Caco-2 (cell line): Measurements from ENCODE around the gene IBA57. TPM values are rescaled to one million over a fixed set of nuclear protein-coding genes. Genes with fewer than 3 reads are reported as not detected.

Experiments used
- BruUV-seq: library from RNA; stranded (reverse); fragments of 400-500 nt; replicated peaks from 2 replicates; lab custom pipeline; 2021; lab: Mats Ljungman, UMichigan
- CTCF ChIA-PET: fragments of 300-600 bp; sonication (Branson Sonifier 250); formaldehyde crosslinking; loops from one replicate; lab custom pipeline; 2022; ENCODE audit warnings: antibody characterized with exemption; lab: Charles Lee
- POLR2A ChIA-PET: fragments of 300-600 bp; sonication (Branson Sonifier 250); formaldehyde crosslinking; loops from one replicate; lab custom pipeline; 2022; ENCODE audit warnings: antibody characterized with exemption; lab: Charles Lee
- DNase-seq, 2 experiments: peaks; one replicate each; pipeline versions ENCODE4 v3.0.0 to v3.0.0-alpha.2; 2020 to 2022
- H3K27me3 ChIP-seq: replicated peaks from 2 replicates; pipeline ENCODE4 v1.6.0; 2011; ENCODE audit warnings: low read length; ENCODE audit not compliant: control insufficient read depth, insufficient read depth
- H3K36me3 ChIP-seq: 2 replicates; pipeline ENCODE4 v1.5.1; 2011; ENCODE audit warnings: low read length; ENCODE audit not compliant: control insufficient read depth, insufficient read depth
- H3K4me1 ChIP-seq: fragments of 250-450 bp; sonication (Bioruptor Pico); 2 replicates; pipeline ENCODE4 v1.5.1; 2020; ENCODE audit warnings: mild to moderate bottlenecking
- H3K4me3 ChIP-seq: 2 replicates; pipeline ENCODE4 v1.5.1; 2011; ENCODE audit warnings: low read depth, mild to moderate bottlenecking, control low read depth, low read length
- H3K9me3 ChIP-seq: fragments of 250-450 bp; sonication (Bioruptor Pico); 2 replicates; pipeline ENCODE4 v1.5.1; 2020; ENCODE audit warnings: mild to moderate bottlenecking, moderate library complexity
- H3K27ac Mint-ChIP-seq: one replicate; pipeline ENCODE4 v1.8.0; 2022; ENCODE audit warnings: mixed read lengths; ENCODE audit not compliant: unreplicated experiment
- H3K27me3 Mint-ChIP-seq: one replicate; pipeline ENCODE4 v1.8.0; 2022; ENCODE audit warnings: mixed read lengths; ENCODE audit not compliant: insufficient read depth, unreplicated experiment
- H3K36me3 Mint-ChIP-seq: one replicate; pipeline ENCODE4 v1.8.0; 2022; ENCODE audit warnings: mild to moderate bottlenecking, mixed read lengths; ENCODE audit not compliant: insufficient read depth, unreplicated experiment
- H3K4me1 Mint-ChIP-seq: one replicate; pipeline ENCODE4 v1.8.0; 2022; ENCODE audit warnings: low read depth, mixed read lengths; ENCODE audit not compliant: unreplicated experiment
- H3K4me3 Mint-ChIP-seq: one replicate; pipeline ENCODE4 v1.8.0; 2022; ENCODE audit warnings: mild to moderate bottlenecking, moderate library complexity, mixed read lengths; ENCODE audit not compliant: unreplicated experiment
- H3K9me3 Mint-ChIP-seq: one replicate; pipeline ENCODE4 v1.8.0; 2022; ENCODE audit warnings: mixed read lengths; ENCODE audit not compliant: unreplicated experiment
- intact Hi-C: fragments of 100-400 bp; cut with micrococcal nuclease; formaldehyde crosslinking; loops from one replicate; pipeline ENCODE4 v1.10.0; 2022; ENCODE audit not compliant: unreplicated experiment
- total RNA-seq: library from RNA; stranded (reverse); gene quantifications from 2 replicates; pipeline ENCODE4 v1.2.3, GENCODE V29; 2022
- TF ChIP-seq, protein P1 (sequence below), 2 experiments: fragments of 200-600 bp in 1 of 2; IDR thresholded peaks; 1 replicate in 1 of 2; 2 replicates in 1 of 2; pipeline versions ENCODE4 v1.5.1 to v1.8.0; 2011 to 2022; ENCODE audit warnings: antibody characterized with exemption in 1 of 2, control low read depth in 1 of 2, inconsistent platforms in 1 of 2, low read depth in 1 of 2, low read length in 1 of 2, mild to moderate bottlenecking in 1 of 2, moderate library complexity in 1 of 2; ENCODE audit not compliant: insufficient read depth in 1 of 2, severe bottlenecking in 1 of 2, unreplicated experiment in 1 of 2

The IBA57 gene
- total RNA-seq, 1 experiment from 2014 or later: 15.4 TPM

DNA sequence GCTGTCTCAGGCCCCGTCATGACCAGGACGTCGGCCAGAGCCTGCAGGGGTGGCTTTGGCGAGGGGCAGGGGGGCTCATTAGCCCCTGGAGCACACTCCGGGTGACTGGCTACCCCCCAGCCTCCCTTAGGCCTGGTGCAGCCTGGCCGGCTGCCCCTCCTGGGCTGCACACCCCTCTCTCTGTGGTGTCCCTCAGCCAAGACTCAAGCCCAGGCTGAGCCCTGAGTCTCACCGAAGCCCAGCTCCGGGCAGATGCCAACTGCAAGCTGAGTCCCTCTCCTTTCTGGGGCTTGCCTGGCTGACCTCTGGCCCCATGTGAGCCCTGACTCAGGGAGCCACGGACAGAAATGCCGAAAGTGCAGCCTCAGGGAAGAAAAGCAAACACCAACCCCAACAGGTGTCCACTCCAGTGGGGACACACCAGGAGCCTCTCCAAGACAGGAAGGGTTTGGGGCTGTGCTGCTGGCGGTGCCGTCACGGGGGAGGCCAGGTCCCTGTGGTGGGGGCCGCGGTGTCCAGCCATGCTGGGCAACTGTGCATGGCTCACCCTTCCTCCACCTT lies 5.3 kb upstream of the IBA57 start:
- ChIA-PET CTCF (no interaction called here), POLR2A (no interaction called here)

DNA sequence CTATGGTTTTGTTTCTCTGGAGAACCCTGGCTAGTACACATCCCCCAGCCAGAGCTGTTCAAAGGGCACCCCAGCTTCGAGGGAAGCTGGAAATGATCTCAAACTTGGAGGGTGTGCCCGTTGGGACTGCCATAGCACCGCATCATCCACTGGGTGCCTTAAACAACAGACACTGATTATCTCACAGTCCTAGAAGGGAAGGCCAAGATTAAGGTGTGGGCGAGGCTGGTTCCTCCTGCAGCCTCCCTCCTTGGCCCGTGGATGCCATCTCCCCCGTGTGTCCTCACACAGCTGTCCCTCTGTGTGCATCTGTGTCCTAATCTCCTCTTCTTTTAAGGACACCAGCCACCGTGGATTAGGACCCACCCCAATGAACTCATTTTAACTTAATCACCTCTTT lies 4.2 kb upstream of the IBA57 start:
- H3K4me1 Mint-ChIP-seq: peaks cover 8% of the 10 kb centered on the region
- H3K36me3 Mint-ChIP-seq: peaks cover 22% of the 10 kb centered on the region
- no peaks in the 10 kb centered on the region for H3K27me3 Mint-ChIP-seq
- no peak overlapping the region for H3K4me3 Mint-ChIP-seq
- no peaks in the 10 kb centered on the region for H3K9me3 ChIP-seq
- intact Hi-C loops: no loop called here
- H3K9me3 Mint-ChIP-seq: no peaks in the 10 kb centered on the region
- H3K4me3 ChIP-seq: no peak overlapping the region
- H3K36me3 ChIP-seq: no peaks in the 10 kb centered on the region
- ChIA-PET POLR2A (no interaction called here), CTCF (no interaction called here)
- H3K27me3 ChIP-seq: no peaks in the 10 kb centered on the region
- TF ChIP-seq, protein P1, sequence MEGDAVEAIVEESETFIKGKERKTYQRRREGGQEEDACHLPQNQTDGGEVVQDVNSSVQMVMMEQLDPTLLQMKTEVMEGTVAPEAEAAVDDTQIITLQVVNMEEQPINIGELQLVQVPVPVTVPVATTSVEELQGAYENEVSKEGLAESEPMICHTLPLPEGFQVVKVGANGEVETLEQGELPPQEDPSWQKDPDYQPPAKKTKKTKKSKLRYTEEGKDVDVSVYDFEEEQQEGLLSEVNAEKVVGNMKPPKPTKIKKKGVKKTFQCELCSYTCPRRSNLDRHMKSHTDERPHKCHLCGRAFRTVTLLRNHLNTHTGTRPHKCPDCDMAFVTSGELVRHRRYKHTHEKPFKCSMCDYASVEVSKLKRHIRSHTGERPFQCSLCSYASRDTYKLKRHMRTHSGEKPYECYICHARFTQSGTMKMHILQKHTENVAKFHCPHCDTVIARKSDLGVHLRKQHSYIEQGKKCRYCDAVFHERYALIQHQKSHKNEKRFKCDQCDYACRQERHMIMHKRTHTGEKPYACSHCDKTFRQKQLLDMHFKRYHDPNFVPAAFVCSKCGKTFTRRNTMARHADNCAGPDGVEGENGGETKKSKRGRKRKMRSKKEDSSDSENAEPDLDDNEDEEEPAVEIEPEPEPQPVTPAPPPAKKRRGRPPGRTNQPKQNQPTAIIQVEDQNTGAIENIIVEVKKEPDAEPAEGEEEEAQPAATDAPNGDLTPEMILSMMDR (IDR thresholded peaks at IDR 0.05; ENCODE audit: insufficient read depth in 1 of 2, low read depth in 1 of 2, low read length in 1 of 2, severe bottlenecking in 1 of 2, unreplicated experiment in 1 of 2): no peak
- DNase-seq: no peak
- no TSS peak for BruUV-seq
- peaks cover 17% of the 10 kb centered on the region for H3K4me1 ChIP-seq
- H3K27ac Mint-ChIP-seq: no peak overlapping the region

More for the DNA sequence above, 5.3 kb upstream of the IBA57 start:
- peaks cover 8% of the 10 kb centered on the region for H3K4me1 Mint-ChIP-seq
- Histone ChIP-seq H3K36me3 (no peaks in the 10 kb centered on the region), H3K4me3 (no peak overlapping the region), H3K4me1 (peaks cover 17% of the 10 kb centered on the region), H3K27me3 (no peaks in the 10 kb centered on the region), H3K9me3 (no peaks in the 10 kb centered on the region)
- no peak for DNase-seq
- H3K27ac Mint-ChIP-seq: no peak overlapping the region
- intact Hi-C loops: no loop called here
- TF ChIP-seq, protein P1 (IDR thresholded peaks at IDR 0.05; ENCODE audit: insufficient read depth in 1 of 2, low read depth in 1 of 2, low read length in 1 of 2, severe bottlenecking in 1 of 2, unreplicated experiment in 1 of 2): no peak
- no peaks in the 10 kb centered on the region for H3K27me3 Mint-ChIP-seq
- no TSS peak for BruUV-seq
- H3K36me3 Mint-ChIP-seq: peaks cover 13% of the 10 kb centered on the region
- no peak overlapping the region for H3K4me3 Mint-ChIP-seq
- H3K9me3 Mint-ChIP-seq: no peaks in the 10 kb centered on the region

DNA sequence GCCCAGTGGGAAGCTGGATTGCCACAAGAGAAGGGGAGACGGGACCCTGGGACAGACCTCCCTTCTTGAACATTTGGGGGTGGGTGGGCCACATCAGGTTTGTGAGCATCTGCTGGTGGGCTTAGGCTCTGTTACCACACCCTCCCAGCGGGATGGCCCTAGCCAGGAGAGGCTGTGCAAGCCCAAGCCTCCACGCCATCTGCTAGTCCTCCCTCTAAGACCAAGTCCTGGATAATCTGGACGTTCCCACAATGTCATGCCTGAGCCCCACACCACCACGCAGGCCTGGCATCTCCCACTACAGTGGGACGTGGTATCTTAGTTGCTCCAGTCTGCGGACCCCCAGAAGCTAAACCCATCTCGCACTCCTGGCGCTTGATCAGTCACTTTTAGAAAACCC lies 3.7 kb upstream of the IBA57 start:
- peaks cover 17% of the 10 kb centered on the region for H3K4me1 ChIP-seq
- POLR2A ChIA-PET: no interaction called here
- TF ChIP-seq, protein P1 (IDR thresholded peaks at IDR 0.05; ENCODE audit: insufficient read depth in 1 of 2, low read depth in 1 of 2, low read length in 1 of 2, severe bottlenecking in 1 of 2, unreplicated experiment in 1 of 2): no peak

More for the DNA sequence above, 3.7 kb upstream of the IBA57 start:
- H3K27me3 Mint-ChIP-seq: no peaks in the 10 kb centered on the region
- BruUV-seq: no TSS peak
- no peaks in the 10 kb centered on the region for H3K36me3 ChIP-seq
- intact Hi-C loops: no loop called here
- H3K4me1 Mint-ChIP-seq: peaks cover 8% of the 10 kb centered on the region
- H3K4me3 ChIP-seq: no peak overlapping the region
- H3K9me3 ChIP-seq: no peaks in the 10 kb centered on the region
- no peaks in the 10 kb centered on the region for H3K9me3 Mint-ChIP-seq
- H3K27ac Mint-ChIP-seq: no peak overlapping the region
- H3K36me3 Mint-ChIP-seq: peaks cover 22% of the 10 kb centered on the region
- CTCF ChIA-PET: no interaction called here
- no peak overlapping the region for H3K4me3 Mint-ChIP-seq
- no peaks in the 10 kb centered on the region for H3K27me3 ChIP-seq
- no peak for DNase-seq
